Vagina (tissue), 2 donors: ENCODE results near the gene ZGPAT.

Experiments used
- POLR2A ChIP-seq, 2 donors: fragments of 450-650 bp; IDR thresholded peaks; one replicate each; pipeline ENCODE4 v1.6.1; 2017; ENCODE audit warnings: antibody characterized with exemption in 2 of 2, mild to moderate bottlenecking in 2 of 2, moderate library complexity in 2 of 2
- POLR2AphosphoS5 ChIP-seq, 2 donors: sonication (generic); formaldehyde crosslinking; IDR thresholded peaks; one replicate each; pipeline ENCODE4 v1.9.0; 2017; ENCODE audit warnings: antibody characterized with exemption in 2 of 2, mild to moderate bottlenecking in 2 of 2, low read depth in 1 of 2; ENCODE audit not compliant: insufficient read depth in 1 of 2
- TF ChIP-seq, protein P1 (sequence below), 3 experiments: fragments of 450-650 bp in 2 of 3; fragments of 200-600 bp in 1 of 3; sonication (generic) in 1 of 3; IDR thresholded peaks; one replicate each; pipeline ENCODE4 v1.5.1; 2017 to 2019; ENCODE audit warnings: antibody characterized with exemption in 3 of 3, mild to moderate bottlenecking in 2 of 3, moderate library complexity in 2 of 3

DNA sequence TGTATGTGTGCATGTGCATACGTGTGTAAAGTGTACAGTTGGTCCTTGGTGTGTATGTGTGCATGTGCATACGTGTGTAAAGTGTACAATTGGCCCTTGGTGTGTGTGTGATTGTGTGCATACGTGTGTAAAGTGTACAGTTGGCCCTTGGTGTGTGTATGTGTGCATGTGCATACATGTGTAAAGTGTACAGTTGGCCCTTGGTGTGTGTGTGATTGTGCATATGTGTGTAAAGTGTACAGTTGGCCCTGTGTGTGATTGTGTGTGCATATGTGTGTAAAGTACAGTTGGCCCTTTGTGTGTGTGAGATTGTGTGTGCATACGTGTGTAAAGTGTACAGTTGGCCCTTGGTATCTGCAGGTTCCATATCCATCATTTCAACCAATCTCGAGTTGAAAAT is 23.6 kb downstream of the ZGPAT start:
- TF ChIP-seq POLR2A (IDR thresholded peaks at IDR 0.05) (no peak), POLR2AphosphoS5 (IDR thresholded peaks at IDR 0.05; ENCODE audit: insufficient read depth in 1 of 2, low read depth in 1 of 2) (no peak)
- TF ChIP-seq, protein P1, sequence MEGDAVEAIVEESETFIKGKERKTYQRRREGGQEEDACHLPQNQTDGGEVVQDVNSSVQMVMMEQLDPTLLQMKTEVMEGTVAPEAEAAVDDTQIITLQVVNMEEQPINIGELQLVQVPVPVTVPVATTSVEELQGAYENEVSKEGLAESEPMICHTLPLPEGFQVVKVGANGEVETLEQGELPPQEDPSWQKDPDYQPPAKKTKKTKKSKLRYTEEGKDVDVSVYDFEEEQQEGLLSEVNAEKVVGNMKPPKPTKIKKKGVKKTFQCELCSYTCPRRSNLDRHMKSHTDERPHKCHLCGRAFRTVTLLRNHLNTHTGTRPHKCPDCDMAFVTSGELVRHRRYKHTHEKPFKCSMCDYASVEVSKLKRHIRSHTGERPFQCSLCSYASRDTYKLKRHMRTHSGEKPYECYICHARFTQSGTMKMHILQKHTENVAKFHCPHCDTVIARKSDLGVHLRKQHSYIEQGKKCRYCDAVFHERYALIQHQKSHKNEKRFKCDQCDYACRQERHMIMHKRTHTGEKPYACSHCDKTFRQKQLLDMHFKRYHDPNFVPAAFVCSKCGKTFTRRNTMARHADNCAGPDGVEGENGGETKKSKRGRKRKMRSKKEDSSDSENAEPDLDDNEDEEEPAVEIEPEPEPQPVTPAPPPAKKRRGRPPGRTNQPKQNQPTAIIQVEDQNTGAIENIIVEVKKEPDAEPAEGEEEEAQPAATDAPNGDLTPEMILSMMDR (IDR thresholded peaks at IDR 0.05): no peak
